ENCODE data around the gene ZSCAN10. TPM values are rescaled to one million over a fixed set of nuclear protein-coding genes. Genes with fewer than 3 reads are reported as not detected.

ZSCAN10 gene
- total RNA-seq, 1 donor from 2014 or later: 0.10 TPM

- ATAC-seq: no peak
Measured at GRCh38 chr16:3049921-3050481, 49.1 kb downstream of the ZSCAN10 start.

GRCh38 chr16:3047387-3047720 lies 51.7 kb downstream of the ZSCAN10 start:
- no peak for DNase-seq (ENCODE audit: low spot score)
- no peak for ATAC-seq

More at GRCh38 chr16:3049921-3050481, 49.1 kb downstream of the ZSCAN10 start:
- no peak for DNase-seq (ENCODE audit: low spot score)

DNA sequence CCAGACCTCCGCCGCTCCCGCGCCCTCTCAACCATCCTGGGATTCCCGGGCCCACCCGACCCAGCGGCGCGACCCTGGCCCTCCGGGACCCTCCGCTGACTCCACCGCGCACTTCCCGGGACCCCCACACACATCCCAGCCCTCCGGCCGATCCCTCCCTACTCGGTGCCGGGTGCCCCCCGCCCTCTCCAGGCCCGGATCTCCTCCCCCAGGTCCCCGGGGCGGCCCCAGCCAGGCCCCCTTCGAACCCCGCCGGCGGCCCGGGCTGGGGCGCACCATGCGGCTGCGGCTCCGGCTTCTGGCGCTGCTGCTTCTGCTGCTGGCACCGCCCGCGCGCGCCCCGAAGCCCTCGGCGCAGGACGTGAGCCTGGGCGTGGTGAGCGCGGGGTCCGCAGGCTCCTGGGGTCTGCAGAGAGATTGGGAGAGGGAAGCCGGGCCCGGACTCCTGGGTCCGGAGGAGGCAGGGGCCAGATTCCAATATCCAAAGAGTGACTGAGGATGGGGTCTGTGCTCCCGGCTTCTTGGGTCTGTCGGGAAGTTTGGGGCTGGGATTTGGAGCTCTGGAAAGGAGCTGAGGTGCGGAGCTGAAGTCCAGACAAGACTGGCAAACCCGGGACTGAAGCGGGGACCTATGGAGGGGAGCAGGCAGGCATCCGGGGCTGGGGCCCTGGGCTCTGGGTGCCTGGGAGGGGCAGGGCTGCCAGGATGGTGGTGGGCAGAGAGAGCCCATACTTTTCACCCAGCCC lies 52.3 kb downstream of the ZSCAN10 start:
- DNase-seq (ENCODE audit: low spot score) (no peak), ATAC-seq (peak; percentile 16)

DNA sequence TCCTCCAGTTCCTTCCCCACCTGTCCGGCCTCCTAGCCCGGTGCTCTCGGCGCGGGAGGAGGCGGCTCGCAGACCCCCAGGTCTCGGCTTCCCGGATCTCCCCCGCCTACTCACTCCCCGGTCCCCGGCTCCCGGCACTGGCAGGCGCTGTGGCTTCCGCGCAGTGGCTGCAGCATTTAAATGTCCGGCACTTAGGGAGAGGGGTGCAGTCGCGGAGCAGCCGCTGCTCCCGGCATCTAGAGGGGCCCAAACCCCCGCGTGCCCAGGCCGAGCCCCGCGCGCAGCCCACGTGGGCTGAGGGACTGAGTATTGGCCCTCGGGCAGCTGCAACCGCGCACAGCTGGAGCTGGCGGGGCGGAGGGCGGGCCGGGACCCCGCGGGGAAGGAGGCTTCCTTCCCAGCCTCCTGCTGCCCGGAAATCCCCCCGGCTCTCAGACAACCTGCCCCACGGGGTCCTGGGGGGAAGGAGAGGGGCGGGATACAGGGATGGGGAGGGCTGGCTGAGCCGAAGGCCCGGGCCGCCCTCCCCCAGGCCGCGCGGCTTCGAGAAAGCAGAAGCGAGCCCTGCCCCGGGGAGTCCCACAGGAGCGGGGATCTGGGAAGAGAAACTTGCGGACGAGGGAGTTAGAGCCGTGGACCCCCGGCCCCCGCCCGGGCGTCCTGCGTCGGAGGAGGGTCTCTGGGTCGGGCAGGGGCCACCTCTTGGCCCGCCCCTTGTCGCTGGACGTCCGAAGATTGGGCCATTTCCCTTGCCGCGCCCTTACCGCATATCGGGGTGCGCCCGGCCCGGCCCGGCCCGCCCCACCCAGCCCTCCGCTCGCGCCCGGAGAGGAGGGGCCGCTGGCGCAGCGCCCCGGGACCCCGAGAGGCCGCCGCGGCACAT lies 53.1 kb downstream of the ZSCAN10 start, which contains the start of gene MMP25:
TSS of gene MMP25 (plus strand) at position 804 of the 883 bp plus-strand sequence. CDS start 357 bp downstream, outside the sequence.
- no peak for DNase-seq (ENCODE audit: low spot score)
- peak; percentile 40 for ATAC-seq

GRCh38 chr16:3044708-3045107 lies 54.4 kb downstream of the ZSCAN10 start:
- no peak for DNase-seq (ENCODE audit: low spot score)
- no peak for ATAC-seq

GRCh38 chr16:3042376-3042775 lies 56.7 kb downstream of the ZSCAN10 start:
- DNase-seq (ENCODE audit: low spot score) (no peak), ATAC-seq (no peak)

GRCh38 chr16:3038896-3039295 lies 60.2 kb downstream of the ZSCAN10 start:
- ATAC-seq (no peak), DNase-seq (ENCODE audit: low spot score) (no peak)

Other genes starting within 250 kb of the ZSCAN10 start
- 0.70 TPM for gene PRSS22, start 241.1 kb downstream of the ZSCAN10 start, total RNA-seq
- gene FLYWCH2, start 216.1 kb downstream of the ZSCAN10 start, total RNA-seq: 5.9 TPM
- 18.8 TPM for gene FLYWCH1, start 187.4 kb downstream of the ZSCAN10 start, total RNA-seq
- gene KREMEN2, start 135.0 kb downstream of the ZSCAN10 start, total RNA-seq: not detected
- 1.5 TPM for gene PAQR4, start 129.9 kb downstream of the ZSCAN10 start, total RNA-seq
- 0.98 TPM for gene PKMYT1, start 118.8 kb downstream of the ZSCAN10 start, total RNA-seq
- gene CLDN9, start 86.4 kb downstream of the ZSCAN10 start, total RNA-seq: 1.5 TPM
- 0.96 TPM for gene CLDN6, start 81.1 kb downstream of the ZSCAN10 start, total RNA-seq
- 4.3 TPM for gene TNFRSF12A, start 78.9 kb downstream of the ZSCAN10 start, total RNA-seq
- 11.2 TPM for gene HCFC1R1, start 75.4 kb downstream of the ZSCAN10 start, total RNA-seq
- gene THOC6, start 75.3 kb downstream of the ZSCAN10 start, total RNA-seq: 9.6 TPM
- 0.58 TPM for gene BICDL2, start 62.4 kb downstream of the ZSCAN10 start, total RNA-seq
- 0.96 TPM for gene MMP25, start 52.7 kb downstream of the ZSCAN10 start, total RNA-seq
- 172 TPM for gene IL32, start 33.7 kb downstream of the ZSCAN10 start, total RNA-seq
- 7.0 TPM for gene ZNF205, start 13.3 kb upstream of the ZSCAN10 start, total RNA-seq
- 2.7 TPM for gene ZNF213, start 35.7 kb upstream of the ZSCAN10 start, total RNA-seq
- gene OR1F1, start 88.9 kb upstream of the ZSCAN10 start, total RNA-seq: not detected
- 2.2 TPM for gene ZNF200, start 135.9 kb upstream of the ZSCAN10 start, total RNA-seq
- 0.88 TPM for gene MEFV, start 157.3 kb upstream of the ZSCAN10 start, total RNA-seq
- 8.4 TPM for gene ZNF263, start 184.2 kb upstream of the ZSCAN10 start, total RNA-seq
- gene TIGD7, start 206.1 kb upstream of the ZSCAN10 start, total RNA-seq: 1.6 TPM
- gene ZNF75A, start 206.2 kb upstream of the ZSCAN10 start, total RNA-seq: 10.2 TPM